Measurements from ENCODE around the gene AP1S3. TPM values are rescaled to one million over a fixed set of nuclear protein-coding genes. Genes with fewer than 3 reads are reported as not detected.

Gene AP1S3
- total and polyA plus RNA-seq, 2 donors (not counting 3 experiments of a cell fraction or from before 2014, with no cell fraction given): 0.69 to 3.8 TPM

- Histone ChIP-seq H2AFZ (ENCODE audit: low read depth, low read length) (no peak overlapping the region), H3K36me3 (ENCODE audit: control insufficient read depth in 2 of 2, extremely low read depth in 1 of 2, insufficient read depth in 2 of 2, low read length in 2 of 2) (no peaks in the 10 kb centered on the region), H3K4me2 (ENCODE audit: insufficient read depth, low read length) (no peak overlapping the region), H3K79me2 (ENCODE audit: control insufficient read depth, insufficient read depth, low read length) (no peaks in the 10 kb centered on the region), H3K9me3 (replicated peaks; ENCODE audit: control insufficient read depth, insufficient read depth, low read length) (no peaks in the 10 kb centered on the region), H3K9ac (replicated peaks; ENCODE audit: extremely low read depth, insufficient read depth, low read length) (no peak overlapping the region), H3K4me3 (replicated peaks in 1 of 3; ENCODE audit: insufficient read depth in 1 of 3, low read depth in 1 of 3, low read length in 3 of 3) (no peak overlapping the region), H3K27ac (ENCODE audit: insufficient read depth, low read depth, low read length) (no peak overlapping the region), H3K9me1 (replicated peaks; ENCODE audit: control insufficient read depth, extremely low read depth, insufficient read depth, low read length) (no peaks in the 10 kb centered on the region), H4K20me1 (replicated peaks; ENCODE audit: control insufficient read depth, extremely low read depth, insufficient read depth, low read length) (no peaks in the 10 kb centered on the region), H3K4me1 (ENCODE audit: control insufficient read depth, extremely low read depth, insufficient read depth, low read length) (peaks cover 14% of the 10 kb centered on the region), H3K27me3 (ENCODE audit: control insufficient read depth in 2 of 2, insufficient read depth in 2 of 2, low read length in 2 of 2) (no peaks in the 10 kb centered on the region)
- TF ChIP-seq POLR2AphosphoS5 (IDR thresholded peaks at IDR 0.05; ENCODE audit: insufficient read depth, low read depth, low read length) (no peak), MAX (IDR thresholded peaks at IDR 0.05; ENCODE audit: insufficient read depth, insufficient read length) (no peak), FOS (IDR thresholded peaks at IDR 0.05; ENCODE audit: borderline replicate concordance, insufficient read depth, low read length) (no peak), EZH2 (IDR thresholded peaks at IDR 0.05; ENCODE audit: borderline replicate concordance, low read depth, low read length, severe bottlenecking) (no peak), MYC (IDR thresholded peaks at IDR 0.05; ENCODE audit: low read depth, low read length) (no peak), GATA2 (IDR thresholded peaks at IDR 0.05; ENCODE audit: insufficient read depth, insufficient read length, low read depth, low read length) (no peak), JUN (IDR thresholded peaks at IDR 0.05; ENCODE audit: borderline replicate concordance, insufficient read depth, insufficient read length, low read depth) (no peak), CTCF (IDR thresholded peaks at IDR 0.05; ENCODE audit: extremely low read depth in 1 of 2, insufficient read depth in 1 of 2, low read depth in 1 of 2, low read length in 2 of 2) (no peak), POLR2A (IDR thresholded peaks at IDR 0.05; ENCODE audit: low read depth, low read length) (no peak)
- DNase-seq (ENCODE audit: low read depth, low spot score): no peak
- intact Hi-C loops (cut with micrococcal nuclease): no loop called here
- dilution Hi-C loops (cut with MboI; ENCODE audit: extremely low pct_ligation_motif_present, low sequenced_read_pairs): no loop called here
- ChIA-PET CTCF (no interaction called here), POLR2A (no interaction called here)
- FAIRE-seq: no peak
- no TSS peak for BruUV-seq (replicated peaks)
Observed at GRCh38 chr2:223736488-223736887, 100.9 kb downstream of the AP1S3 start.
